NCI-H526 treated with DMSO at 0.1 percent for 48 hours (cell line): ENCODE data around the gene FYB2.

Experiments used
- DNase-seq: peaks from one replicate; lab custom pipeline; 2025; lab: John Stamatoyannopoulos, UW

Gene FYB2

DNA sequence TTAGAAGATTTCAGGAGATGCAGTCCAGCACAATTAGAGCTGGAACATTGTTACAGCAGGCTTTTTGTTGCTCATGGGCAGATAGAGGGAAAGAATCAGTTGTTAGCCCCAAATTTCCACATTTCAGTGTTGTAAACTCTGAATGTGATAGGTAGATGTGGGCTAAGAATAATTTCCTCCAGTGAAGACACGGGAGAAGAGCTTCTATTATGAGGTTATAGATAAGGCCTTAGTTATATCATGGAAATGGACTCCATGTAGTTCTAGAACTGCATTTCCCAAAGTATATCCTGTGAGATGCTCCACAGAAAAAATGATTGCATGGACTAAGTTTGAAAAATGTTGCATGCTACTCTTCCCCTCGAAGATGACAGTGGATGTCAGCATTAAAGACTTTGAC, 109.2 kb downstream of the FYB2 start:
- no peak for DNase-seq

DNA sequence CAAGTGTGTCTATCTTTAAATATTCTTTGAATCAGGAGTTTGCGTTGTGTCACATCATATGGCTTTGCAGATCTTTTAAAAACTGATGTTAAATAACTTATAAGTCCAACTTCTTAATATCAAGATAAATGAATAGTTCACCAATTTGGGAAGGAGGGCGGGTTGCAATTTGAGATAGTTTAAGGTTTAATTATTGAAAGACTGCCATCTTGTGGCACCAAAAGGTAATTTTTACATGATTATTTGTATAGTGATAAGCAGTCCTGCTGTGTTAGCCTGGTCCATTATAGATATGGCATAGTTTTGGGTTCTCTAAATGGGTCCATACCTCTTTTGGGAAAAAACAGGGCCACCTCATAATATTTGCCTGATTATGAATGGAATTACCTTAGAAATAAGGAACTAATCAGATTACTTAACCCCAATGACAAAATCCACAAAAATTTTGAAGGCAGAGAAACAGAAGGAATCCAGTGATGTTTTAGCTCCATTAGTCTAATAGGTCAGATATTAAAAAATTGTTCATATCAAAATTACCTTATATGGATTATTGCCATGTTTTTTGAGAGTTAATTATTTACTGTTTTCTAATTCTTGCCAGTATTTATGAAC, 109.8 kb downstream of the FYB2 start:
- peak; percentile 67 for DNase-seq

DNA sequence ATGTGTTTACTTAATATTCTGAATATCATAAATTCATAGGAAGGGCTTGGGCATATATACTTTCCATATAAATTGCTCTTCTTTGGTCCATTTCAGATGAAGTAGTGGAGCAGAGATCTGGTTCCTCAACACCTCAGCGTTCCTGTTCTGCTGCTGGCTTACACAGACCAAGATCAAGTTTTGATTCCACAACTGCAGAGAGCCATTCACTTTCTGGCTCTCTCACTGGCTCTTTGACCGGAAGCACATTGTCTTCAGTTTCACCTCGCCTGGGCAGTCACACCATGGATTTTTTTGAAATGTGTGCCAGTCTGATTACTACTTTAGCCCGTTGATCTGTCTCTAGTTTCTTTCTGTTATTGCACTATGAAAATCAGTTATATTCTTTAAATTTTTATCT, 111.8 kb downstream of the FYB2 start:
- no peak for DNase-seq

DNA sequence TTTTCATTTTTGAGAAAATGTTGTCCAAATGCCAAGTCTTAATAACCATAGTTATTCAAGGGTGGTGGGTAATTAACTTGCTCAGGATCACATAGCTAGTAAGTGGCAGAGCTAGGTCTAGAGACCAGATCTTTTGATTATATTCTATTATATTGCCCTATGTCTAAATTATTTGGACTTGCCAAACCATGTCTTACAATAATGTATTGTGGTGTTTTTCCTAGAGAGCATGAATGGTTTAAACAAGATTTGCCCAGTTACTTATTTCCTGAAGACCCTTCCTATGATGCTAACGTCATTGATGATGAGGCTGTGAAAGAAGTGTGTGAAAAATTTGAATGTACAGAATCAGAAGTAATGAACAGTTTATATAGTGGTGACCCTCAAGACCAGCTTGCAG, 115.5 kb downstream of the FYB2 start:
- no peak for DNase-seq

DNA sequence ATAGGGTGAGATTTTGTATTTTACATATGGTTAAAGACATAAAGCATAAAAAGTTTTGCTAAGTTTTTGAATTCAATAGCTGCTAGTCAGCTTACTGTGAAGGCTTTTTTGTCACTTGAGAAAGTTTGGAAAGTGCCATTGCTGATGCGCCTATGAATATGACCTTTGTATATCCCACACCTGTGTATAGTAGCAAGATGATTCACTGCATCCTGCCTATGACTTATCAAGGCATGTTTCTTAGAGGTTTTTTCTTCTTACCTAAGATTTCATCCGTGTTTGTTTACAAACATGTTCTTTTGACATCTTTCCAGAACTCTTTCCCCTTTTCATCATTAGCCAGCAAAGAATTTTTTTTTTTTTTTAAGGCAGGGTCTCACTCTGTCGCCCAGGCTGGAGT, 122.5 kb downstream of the FYB2 start:
- DNase-seq = no peak

DNA sequence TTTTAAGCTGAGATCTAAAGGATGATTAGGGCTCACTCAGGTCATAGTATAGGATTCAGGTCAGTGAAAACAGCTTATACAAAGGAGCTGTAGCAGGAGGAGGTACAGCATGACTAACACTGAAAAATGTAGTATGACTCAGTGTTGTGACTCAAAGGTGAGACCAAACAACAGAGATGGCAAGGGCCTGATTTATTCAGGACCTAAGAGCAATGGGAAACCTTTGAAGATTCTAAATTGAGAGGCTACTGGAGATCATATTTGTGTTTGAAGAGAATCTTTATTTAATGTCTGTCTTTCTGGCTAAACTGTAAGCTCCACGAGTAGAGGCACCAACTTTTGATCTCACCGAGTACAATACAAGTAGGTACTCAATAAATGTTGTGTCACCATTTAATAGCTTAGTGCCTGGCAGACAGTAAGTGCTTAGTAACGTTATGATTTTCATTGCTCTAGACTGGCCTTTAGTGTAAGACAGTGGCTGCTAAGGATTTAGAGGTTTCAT, 130.6 kb downstream of the FYB2 start:
- no peak for DNase-seq

DNA sequence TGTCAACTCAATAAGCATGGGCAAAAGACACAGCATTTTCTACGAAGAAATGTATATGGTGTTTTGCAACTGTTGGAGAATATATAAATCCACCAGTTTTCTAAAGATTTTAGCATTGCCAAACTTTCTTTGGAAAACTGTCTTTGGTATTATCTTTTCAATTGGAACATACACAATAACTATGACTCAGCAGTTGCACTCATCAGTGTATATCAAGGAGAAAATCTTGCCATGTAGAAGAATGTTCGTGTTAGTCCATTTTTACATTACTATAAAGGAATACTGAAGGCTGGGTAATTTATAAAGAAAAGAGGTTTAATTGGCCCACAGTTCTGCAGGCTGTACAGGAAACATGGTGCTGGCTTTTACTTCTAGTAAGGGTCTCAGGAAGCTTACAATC, 133.0 kb downstream of the FYB2 start:
- DNase-seq = no peak

DNA sequence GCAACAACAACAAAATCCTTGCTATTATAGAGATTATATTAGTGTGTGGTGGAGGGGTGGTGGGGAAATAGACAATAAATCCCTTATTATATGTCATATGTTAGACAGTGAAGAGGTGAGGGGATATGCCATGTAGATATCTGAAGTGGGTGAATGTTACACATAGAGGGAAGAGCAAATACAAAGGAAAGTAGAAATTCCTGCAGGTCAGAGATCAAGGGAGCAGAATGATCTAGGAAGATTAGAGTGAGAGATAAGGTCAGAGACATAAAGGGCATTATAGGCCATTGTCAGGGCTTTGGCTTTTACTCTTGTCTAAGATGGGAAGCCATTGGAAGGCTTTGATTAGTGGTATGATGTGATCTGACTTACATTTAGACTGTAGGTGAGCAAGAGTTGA, 135.6 kb downstream of the FYB2 start:
- no peak for DNase-seq

DNA sequence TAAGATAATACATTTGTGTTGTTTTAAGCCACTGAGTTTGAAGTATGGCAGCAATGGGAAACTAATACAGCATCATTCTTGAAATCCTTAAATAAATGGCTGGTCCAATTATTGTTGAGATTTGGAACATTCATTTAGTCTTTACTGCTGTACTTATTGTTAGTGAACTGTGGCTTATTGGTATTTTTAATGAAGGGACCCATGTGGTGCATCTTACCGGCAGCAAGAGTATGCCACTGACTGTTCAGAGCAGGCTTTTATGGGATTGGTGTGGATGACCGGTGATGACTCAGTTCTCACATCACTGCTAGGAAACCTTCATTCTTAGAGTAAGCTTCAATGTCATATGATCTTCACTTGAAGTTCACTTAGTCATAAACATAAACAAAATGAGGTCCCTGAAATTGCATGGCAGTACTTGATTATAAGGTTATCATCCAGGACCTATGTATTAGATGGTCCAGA, 142.6 kb downstream of the FYB2 start:
- DNase-seq = no peak

DNA sequence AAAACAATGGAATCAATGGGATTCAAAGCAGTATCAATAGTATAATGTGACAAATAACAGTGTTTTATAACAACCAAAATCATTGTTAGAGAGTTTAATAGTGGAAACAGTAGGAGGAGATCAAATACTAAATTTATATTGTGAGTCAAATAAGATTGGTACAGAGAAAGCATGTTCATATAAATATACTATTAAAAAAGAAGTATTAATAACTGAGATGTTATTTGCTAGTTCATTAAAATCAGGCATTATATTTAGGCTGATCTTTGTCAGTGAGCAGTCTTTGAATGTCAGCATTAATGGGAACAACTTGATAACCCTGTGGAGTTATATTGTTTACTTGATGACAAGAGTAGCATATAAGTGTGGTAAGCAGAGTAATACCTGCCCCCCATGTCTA, 143.4 kb downstream of the FYB2 start:
- no peak for DNase-seq

DNA sequence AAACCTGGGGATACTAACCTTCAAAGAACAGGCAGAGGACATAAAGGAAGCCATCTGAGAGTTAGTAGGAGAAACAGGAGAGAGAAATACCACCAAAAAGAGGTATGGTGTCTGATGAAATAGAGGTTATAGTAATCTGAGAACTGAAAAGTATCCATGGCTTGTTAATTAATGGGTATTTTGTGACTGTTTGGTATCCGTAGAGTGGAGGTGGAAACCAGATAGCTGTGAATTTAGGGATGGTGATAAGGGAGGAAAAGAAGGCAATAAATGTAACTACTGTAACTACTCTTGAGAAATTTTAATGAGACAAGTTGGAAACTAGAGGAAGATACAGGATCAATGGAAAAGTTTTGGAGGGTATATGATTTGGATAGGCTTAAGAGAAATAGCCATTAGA, 146.6 kb downstream of the FYB2 start:
- DNase-seq = no peak

DNA sequence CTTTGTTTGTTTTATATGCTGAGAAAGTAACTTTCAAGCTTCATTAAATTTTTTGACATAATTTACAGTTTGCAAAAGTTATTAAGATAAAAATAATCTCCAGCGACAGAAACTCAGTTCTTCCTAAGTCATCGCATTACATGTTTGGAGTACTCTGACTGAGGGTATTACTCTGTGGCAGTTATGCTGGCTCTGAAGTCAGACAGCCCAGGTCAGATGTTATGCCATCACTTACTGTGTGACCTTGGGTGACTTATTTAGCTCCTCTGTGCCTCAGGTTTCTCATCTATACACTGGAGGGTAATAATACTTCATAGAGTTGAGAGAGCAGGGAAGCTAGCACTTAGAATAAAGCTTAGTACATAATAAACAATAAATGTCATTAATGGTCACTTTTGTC, 147.7 kb downstream of the FYB2 start:
- no peak for DNase-seq

DNA sequence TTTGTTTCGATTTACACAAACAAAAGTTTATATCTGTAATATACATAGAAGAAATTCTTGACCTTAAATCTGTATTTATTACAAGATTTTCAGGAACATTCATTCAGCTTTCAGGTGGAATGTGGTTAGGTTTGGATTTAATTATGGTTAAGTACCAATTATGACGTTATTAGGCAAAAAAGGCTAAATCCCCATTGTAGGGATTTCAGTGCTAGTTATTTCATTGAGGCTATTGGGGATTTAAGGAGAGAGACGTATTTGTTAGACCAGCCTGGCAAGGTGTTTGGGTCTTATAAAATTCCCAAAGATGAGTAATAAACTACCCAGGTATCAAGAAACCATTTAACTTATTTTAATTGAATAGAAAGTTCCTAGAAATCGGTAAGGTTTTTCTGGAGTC, 148.1 kb downstream of the FYB2 start:
- DNase-seq = no peak

DNA sequence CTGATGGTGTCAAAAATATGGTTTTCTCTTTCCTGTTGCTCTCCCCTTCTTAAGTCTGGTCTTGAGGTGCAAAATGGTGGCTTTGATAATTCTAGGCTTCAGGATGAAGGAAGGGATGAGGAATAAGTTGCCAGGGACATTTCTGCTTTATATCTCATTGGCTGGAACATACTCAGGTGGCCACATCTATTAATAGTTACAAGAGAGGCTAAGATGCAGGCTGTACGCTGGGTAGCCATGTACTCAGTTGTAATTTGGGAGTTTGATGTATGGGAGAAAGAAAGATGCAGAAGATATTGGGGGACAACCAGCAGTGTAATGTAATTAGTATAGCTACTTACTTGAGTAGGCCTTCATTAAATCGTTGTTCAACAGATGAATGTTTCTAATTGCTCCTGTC, 148.9 kb downstream of the FYB2 start:
- no peak for DNase-seq
